Activated CD8-positive, alpha-beta memory T cell treated with anti-CD3 and anti-CD28 coated beads for 48 hours (primary cell): ENCODE data around the gene NQO2.
"Not testable (repeated sequence)": the region's sequence is repeated elsewhere in the genome, so short reads cannot be mapped to it uniquely, and the experiment has no call there.

ENCODE experiments used
- DNase-seq, 3 experiments: peaks; one replicate each; pipeline ENCODE4 v3.0.0-alpha.2; 2020; ENCODE audit warnings: low read depth in 2 of 3, low spot score in 2 of 3

The NQO2 gene

DNA sequence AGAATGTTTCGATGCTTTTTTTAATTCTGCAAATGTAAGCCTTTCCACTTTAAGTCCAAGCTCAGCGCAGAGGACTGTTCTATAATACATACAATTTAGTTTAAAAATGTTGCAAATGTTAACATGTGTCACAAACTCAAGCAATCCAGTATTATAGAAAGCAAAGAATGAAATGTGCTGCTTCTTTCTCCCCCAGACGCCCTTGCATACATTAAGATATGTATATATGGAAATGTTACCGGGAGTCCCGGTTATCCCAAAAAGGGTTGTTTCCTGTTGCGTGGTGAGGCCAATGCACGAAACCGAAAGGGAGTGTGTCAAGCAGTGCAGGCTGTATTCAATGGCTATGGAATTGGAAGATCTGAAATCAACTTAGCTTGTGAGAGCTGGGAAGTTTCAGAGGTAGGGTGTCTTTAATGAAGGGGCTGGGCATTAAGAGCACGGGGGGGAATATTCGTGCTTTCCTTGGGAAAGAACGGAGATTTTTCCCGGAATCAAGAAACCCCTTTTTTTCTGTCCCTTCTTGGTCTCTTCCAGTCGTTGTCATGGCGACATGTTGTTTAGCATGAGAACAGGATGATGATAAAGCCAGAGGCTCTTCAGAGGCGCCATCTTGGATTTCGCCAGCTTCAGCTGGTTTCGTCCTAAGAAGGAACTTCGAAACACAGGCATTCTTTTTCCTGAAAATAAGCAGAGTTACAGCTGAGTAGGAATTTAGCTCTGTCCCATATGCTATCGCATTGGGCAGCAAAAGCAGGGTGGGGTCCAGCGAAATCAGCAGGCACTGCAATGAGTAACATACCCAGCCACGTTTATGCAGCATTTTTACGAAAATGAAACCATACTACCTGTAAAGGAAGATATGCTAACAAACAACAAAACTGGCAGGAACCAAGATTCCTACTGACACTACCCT, 10.1 kb upstream of the NQO2 start:
- peak; percentile 30 to 46 (median 45) for DNase-seq

DNA sequence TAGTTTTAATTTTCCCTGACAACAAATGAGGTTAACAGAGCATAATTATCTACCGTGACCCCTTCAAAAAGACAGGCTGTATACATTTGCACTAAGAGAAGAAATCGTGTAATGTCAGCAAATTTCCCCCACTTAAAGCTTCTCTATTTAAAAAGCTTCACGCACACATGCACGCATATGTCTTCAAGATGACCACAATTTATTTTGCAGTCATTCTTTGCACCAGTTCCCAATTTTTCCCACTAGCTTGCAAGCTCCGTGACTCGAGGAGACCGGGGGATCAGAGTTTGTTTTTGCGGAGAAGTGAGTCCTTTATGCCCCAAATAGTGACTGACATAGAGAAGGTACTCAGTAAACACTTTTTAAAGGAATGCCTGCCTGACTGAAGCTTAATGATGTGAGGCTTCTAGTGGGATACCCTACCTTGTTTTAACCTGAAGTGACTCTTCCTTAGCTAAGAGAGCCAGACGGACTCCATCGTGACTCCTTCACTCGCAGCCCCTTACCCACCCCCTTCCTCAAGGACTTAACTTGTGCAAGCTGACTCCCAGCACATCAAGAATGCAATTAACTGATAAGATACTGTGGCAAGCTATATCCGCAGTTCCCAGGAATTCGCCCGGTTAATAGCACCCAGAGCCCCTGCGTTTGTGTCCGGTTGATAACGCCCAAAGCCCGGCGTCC, 9.3 kb upstream of the NQO2 start:
- DNase-seq = no peak

DNA sequence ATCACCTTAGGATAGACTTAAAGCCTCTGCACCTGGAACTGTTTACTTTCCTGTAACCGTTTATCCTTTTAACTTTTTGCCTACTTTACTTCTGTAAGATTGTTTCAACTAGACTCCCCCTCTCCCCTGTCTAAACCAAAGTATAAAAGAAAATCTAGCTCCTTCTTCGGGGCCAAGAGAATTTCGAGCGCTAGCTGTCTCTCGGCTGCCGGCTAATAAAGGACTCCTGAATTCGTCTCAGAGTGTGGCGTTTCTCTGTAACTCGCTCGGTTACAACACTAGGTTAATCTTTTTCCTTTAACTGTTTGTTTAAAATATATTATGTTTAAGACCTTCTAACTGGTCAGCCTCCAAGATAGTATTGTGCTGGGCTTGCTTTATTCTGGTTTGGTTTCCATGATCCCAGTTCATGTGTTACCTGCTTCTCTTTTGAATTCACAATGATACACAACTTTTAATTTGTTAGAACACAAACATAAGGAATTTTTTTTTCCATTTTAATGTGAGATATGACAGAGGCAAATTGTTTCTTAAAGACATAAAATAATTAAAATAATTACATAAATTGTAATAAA, 8.7 kb upstream of the NQO2 start:
- DNase-seq = no peak

DNA sequence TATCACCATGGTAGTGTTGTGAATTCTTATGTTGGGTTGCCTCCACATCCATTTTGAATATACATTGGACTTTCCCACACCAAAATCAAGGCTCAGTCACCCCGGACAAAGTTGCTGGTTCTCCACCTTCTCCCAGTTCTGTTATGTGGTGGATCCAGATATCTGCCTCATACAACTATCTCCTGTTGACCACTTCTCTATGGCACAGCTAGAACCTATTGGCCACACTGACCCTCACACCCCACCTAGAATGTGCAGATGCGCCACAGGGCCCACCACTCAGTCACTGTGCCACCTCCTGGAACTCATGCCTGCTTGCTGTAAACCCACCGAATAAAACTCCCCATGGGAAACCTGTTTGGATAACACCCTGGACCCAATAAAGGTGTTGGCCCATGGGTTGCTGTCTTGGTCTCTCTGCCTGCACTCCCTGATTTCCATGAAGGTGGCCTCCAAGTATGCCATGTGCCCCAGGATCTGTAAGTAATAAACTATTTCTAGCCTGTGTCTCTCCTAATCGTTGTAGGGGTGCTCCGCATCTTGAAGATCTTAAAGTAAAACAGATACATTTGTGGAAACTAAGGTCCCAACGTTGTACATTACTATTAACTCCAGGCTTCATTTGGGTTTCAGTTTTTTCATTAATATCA, 7.2 kb upstream of the NQO2 start:
- DNase-seq = no peak

DNA sequence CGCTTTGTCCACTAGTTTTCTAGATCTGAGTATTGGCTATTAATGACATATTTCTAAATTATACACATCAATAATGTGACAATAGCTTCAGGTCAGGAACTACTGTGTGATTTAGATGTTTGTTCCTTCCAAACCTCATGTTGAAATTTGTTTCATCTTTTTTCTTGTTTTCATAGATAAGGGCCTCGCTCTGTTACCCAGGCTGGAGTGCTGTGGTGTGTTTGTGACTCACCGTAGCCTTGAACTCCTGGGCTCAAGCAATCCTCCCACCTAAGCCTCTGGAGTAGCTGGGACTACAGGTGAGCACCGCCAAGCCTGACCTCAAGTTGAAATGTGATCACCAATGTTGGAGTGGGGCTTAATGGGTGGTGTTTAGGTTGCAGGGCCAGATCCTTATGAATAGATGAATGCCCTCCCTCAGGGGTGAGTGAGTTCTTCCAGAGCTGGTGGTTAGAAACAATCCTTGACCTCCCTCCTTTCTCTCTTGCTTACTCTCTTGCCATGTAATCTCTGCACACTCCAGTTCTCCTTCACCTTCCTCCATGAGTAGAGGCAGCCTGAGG, 5.9 kb upstream of the NQO2 start:
- no peak for DNase-seq

DNA sequence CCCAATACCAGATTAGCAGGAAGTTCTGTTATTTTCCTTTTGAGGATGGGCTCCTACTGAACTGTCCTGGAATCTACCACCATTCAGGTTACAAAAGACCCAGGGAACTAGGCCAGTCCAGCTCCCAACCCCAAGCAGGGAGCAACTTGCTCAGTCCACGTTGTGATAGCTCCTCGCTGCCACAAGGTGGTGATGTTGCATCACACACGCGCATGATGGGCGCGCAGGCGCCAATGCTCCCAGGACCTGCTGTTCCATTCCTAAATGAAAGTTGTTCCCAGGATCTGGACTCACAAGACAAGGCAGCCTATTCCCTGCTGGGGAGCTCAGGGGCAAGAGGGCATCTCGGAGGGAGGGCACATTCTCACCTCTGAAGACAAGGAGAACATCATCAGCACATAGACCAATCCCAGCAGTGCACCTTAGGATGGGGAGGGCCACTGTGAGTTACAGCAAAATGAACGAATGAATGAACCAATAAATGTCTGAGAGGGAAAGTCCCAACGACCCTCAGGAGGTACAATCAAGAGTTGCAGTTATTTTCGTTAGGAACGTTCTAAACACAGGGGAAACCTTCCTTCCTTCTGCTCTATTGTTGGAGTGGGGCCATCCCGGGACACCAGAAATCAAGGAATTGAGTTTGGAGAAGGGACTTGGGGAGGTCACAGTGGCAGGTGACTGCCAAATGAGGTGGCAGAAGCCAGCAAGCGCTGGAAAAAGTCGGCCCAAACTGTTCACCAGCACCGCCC, 1.3 kb upstream of the NQO2 start:
- peak in 1 of 3 experiments; percentile 37 for DNase-seq

DNA sequence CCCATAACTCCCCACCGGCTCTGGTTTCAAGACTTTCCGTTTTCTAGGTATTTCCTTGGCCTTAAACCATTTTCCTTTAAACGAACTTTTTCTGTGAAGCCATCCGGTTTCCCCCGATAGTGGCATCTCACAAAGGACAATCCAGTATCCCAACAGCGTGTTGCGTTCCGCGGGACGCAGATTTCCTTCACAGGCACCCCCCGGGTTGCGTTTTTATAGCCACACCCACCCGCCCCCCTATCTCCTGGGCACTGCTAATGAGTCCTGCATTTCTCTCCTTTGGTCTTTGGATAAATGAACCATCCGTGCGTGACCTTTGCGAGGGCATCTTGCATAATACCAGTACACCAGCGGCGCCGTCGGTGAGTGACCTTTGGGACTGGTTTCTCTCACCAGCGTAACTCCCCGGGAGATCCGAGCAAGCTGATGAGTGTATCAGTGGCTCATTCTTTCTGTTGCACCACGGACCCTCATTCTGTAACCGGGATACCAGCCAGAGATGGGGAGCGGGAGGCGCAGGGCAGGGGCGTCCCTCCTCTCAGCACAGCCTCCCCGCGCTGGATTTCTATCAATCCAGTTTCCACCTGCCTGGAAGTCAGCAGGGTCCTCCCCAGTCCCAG, 586 bp upstream of the NQO2 start:
- no peak for DNase-seq

DNA sequence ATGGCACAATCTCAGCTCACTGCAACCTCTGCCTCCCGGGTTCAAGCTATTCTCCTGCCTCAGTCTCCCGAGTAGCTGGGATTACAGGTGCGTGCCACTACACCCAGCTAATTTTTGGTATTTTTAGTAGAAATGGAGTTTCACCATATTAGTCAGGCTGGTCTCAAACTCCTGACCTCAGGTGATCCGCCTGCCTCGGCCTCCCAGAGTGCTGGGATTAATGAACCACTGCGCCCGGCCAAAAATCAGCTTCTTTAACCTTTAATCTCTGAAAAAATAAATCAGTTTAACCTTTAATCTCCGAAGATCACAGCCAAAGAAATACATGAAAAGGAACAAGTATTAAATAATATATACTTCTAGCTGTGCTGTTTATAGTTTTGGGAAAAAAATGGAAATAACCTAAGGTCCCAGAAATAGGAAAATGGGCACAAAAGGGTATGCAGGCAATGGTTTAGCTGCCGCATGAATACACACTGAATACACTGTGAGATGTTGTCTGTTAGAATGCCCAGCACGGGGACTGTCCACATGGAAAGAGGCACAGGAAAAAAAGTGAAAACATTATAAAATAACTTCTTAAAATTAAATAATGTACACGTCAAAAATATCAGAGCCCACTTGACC, 1.6 kb downstream of the NQO2 start:
- no peak for DNase-seq

DNA sequence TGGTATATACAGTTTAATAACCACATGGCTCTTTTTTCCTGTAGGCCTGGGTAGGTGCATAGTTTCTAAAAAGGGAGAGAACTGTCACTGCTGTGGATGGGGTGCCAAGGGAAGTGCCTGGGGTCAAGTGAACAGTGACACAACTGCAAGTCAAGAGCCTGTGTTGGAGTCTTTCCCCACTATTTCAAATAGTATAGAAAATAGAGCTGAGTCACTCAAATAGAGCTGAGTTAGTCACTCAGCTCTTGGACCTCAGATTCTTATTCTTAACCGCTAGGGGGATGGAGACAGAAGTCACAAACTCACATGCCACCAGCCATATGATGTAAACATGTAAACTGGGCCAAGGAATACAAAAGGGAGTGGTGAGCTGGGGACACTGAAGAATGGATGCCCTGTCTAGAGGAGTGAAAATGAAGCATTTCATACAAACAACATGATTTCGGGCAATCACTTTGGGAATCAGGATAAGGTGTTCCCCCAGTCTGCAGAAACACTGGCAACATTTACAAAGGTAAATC, 2.1 kb downstream of the NQO2 start:
- DNase-seq = no peak

DNA sequence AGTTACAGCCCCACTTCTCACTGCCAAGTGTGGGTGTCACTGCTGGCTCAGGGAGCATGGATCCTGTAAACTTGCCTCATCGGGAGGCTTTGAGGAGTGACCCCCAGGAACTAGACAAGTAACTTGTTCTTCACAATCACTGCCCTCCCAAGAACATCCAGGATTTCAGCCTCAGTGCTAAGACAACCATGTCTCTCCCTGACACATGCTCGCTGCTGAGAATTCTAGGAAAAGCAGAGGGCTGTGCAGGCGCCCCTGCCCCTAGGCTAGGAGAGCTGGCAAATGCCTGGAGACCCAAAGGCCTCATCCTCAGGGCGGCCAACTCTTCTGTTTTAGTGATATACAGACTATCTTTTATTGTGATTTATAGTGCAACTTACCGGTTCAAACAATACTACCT, 3.5 kb downstream of the NQO2 start:
- not testable (repeated sequence) for DNase-seq

DNA sequence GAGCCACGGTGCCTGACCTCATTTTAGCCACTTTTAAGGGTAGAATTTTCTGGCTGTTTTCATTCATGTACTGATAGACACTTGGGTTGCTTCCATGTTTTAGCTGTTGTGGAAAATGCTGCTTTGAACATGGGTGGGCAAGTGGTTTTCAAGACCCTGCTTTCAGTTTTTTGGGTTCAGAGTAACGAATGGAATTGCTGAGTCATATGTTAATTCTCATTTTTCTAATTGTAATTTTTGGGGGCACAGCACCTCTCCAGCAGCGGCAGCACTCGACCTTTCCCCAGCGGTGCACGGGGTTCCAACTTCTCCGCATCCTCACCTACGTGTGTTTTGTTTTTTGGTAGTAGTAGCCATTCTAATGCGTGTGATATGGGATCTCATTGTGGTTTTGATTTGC, 5.4 kb downstream of the NQO2 start:
- DNase-seq = no peak

DNA sequence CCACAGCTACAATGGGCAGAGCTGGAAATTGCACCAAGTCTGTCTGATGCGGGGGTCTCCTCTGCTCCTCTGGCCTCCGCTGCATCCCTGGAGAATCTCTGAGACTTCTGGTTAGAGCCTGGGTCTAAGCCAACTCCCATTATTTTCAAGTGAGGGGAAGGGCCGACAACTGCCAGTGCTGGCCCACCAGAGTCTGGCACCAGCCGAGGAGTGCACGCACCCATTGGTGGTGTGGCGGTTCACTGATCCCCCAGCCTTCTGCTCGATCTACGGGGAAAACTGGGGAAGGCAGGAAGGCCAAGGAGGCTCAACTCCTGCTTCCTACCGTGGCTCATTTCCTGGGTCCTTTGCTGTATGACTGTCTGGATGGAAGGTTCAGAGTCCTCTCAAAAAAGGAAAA, 6.2 kb downstream of the NQO2 start:
- DNase-seq = no peak

DNA sequence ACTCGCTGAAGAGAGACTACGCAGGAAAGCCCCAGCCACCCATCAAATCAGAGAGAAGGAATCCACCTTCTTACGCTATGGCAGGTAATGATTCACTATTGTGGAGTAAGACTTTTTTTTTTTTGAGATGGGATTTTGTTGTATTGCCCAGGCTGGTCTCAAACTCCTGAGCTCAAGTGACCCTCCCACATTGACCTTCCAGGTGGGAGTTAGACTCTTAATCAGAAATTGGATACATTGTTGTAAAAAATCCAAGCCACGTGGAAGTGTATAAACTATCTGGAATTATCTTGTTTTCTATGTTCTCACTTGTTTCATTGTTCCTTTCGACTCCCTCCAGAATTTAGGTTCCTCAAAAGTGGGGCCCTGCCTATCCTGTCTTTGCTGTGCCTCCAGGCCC, 6.8 kb downstream of the NQO2 start:
- DNase-seq = no peak

DNA sequence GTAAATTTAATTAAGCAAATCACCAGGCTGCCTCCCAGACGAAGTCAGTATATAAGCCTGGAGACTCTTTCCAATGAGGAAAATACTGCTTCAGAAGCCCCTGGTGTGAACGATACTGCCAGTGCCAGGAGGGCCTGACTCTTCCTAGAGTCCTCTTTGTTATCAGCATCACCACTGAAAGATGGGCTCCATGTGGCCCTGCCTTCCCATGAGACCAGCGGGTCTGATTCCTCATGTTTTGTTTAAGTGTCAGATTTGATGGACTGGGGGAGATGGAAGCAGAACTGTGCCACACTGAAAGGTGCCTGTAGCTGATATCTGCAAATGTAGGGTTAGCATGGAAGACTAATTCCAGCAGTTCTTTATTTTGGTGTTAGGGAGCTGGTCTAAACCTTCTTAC, 7.9 kb downstream of the NQO2 start:
- DNase-seq = no peak

DNA sequence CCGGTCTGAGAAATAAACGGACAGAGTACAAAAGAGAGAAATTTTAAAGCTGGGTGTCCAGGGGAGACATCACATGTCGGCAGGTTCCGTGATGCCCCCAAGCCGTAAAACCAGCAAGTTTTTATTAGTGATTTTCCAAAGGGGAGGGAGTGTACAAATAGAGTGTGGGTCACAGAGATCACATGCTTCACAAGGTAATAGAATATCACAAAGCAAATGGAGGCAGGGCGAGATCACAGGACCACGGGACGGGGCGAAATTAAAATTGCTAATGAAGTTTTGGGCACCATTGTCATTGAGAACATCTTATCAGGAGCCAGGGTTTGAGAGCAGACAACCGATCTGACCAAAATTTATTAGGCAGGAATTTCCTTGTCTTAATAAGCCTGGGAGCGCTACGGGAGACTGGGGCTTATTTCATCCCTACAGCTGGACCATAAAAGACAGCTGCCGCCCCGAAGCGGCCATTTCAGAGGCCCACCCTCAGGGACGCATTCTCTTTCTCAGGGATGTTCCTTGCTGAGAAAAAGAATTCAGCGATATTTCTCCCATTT, 9.1 kb downstream of the NQO2 start:
- not testable (repeated sequence) for DNase-seq

DNA sequence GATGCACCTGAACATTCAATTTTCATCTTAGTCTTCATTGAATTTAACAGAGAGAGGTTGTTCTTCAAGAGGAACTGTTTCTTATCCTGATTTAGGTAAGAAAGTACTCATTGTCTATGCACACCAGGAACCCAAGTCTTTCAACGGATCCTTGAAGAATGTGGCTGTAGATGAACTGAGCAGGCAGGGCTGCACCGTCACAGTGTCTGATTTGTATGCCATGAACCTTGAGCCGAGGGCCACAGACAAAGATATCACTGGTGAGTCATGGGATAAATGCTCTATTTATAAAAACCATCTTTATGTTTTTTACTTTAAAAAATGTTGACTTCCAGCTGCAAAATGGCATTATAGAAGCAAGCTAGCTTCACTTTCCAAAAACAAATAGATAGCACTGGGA, 10.2 kb downstream of the NQO2 start:
- DNase-seq = no peak

DNA sequence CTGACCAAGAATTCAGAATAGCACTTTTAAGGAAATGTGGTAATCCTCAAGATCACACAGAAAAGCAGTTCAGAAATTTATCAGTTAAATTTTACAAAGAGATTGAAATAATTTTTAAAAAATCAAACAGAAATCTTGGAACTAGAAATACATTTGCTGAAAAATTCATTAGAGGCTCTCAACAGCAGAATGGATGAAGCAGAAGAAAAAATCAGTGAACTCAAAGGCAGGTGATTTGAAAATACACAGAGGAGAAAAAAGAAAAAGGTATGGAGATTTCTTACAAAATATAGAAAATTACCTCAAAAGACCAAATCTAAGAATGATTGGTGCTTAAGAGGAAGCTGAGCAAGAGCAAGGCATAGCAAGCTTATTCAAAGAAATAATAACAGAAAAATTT, 11.5 kb downstream of the NQO2 start:
- no peak for DNase-seq

DNA sequence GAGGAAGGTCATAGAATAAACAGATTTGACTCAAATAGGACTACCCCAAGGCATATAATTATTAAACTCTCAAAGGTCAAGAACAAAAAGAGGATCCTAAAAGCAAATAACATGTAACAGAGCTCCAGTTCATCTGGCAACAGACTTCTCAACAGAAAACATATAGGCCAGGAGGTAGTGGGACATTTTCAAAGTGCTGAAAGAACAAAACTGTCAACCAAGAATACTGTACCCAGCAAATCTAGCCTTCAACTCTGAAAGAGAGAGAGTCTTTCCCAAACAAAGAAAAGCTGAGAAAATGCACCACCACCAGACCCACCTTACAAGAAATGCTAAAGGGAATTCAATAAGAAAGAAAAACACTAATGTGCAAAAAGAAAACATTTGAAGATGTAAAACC, 11.9 kb downstream of the NQO2 start:
- DNase-seq = no peak

DNA sequence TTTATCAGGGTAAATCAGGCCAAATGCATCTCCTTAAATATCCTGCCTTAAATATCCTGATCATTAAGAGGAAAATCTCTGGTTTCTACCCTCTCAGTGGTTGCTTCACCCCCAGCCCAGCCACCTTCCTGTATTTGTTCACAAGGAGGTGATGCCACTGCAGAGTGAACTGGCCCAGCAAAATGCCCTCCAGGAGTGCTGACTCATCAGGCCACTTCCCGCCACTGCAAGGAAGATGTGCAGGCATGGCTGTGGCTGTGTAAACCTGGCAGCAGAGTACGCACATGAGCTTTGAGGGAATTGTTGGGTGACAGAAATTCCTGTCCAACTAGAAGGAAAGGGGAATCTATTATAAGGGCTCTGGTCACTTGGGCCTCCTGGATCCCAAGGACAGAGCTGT, 13.8 kb downstream of the NQO2 start:
- DNase-seq = no peak
